ENCODE results near the gene ZNF208. TPM values are rescaled to one million over a fixed set of nuclear protein-coding genes. Genes with fewer than 3 reads are reported as not detected.
"Not testable (repeated sequence)": the region's sequence is repeated elsewhere in the genome, so short reads cannot be mapped to it uniquely, and the experiment has no call there.

ZNF208 gene
- total RNA-seq, 2 experiments from 2014 or later = 0.89 to 1.2 TPM

- H3K36me3 Mint-ChIP-seq = no peaks in the 10 kb centered on the region
- H3K4me1 Mint-ChIP-seq = no peaks in the 10 kb centered on the region
- peaks cover 11% of the 10 kb centered on the region for H3K9me3 Mint-ChIP-seq
- no peak overlapping the region for H3K27ac Mint-ChIP-seq
- H3K4me3 Mint-ChIP-seq = no peak overlapping the region
- H3K27me3 Mint-ChIP-seq = no peaks in the 10 kb centered on the region
- DNase-seq = no peak
These were observed 102.7 kb downstream of the ZNF208 start for GRCh38 chr19:21908066-21908465.

GRCh38 chr19:21907516-21907915, 103.2 kb downstream of the ZNF208 start:
- Mint-ChIP-seq H3K4me1 (no peaks in the 10 kb centered on the region), H3K4me3 (no peak overlapping the region), H3K27ac (no peak overlapping the region), H3K36me3 (no peaks in the 10 kb centered on the region), H3K27me3 (no peaks in the 10 kb centered on the region), H3K9me3 (peaks cover 7% of the 10 kb centered on the region)
- DNase-seq = no peak

GRCh38 chr19:21902571-21902970, 108.2 kb downstream of the ZNF208 start:
- H3K27ac Mint-ChIP-seq = no peak overlapping the region
- no peaks in the 10 kb centered on the region for H3K27me3 Mint-ChIP-seq
- peaks cover 2% of the 10 kb centered on the region for H3K36me3 Mint-ChIP-seq
- no peaks in the 10 kb centered on the region for H3K4me1 Mint-ChIP-seq
- H3K4me3 Mint-ChIP-seq = no peak overlapping the region
- H3K9me3 Mint-ChIP-seq = peaks cover 14% of the 10 kb centered on the region
- no peak for DNase-seq

GRCh38 chr19:21901861-21902260, 108.9 kb downstream of the ZNF208 start:
- H3K27ac Mint-ChIP-seq = no peak overlapping the region
- H3K27me3 Mint-ChIP-seq = no peaks in the 10 kb centered on the region
- H3K9me3 Mint-ChIP-seq = peaks cover 20% of the 10 kb centered on the region
- H3K4me1 Mint-ChIP-seq = no peaks in the 10 kb centered on the region
- H3K36me3 Mint-ChIP-seq = peaks cover 2% of the 10 kb centered on the region
- H3K4me3 Mint-ChIP-seq = no peak overlapping the region
- no peak for DNase-seq

GRCh38 chr19:21900401-21900800, 110.3 kb downstream of the ZNF208 start:
- Mint-ChIP-seq H3K9me3 (peaks cover 26% of the 10 kb centered on the region), H3K27me3 (no peaks in the 10 kb centered on the region), H3K4me1 (no peaks in the 10 kb centered on the region)

GRCh38 chr19:21891086-21891485, 119.7 kb downstream of the ZNF208 start:
- no peak for DNase-seq
- Mint-ChIP-seq H3K9me3 (peaks cover 9% of the 10 kb centered on the region), H3K4me1 (no peaks in the 10 kb centered on the region), H3K4me3 (no peak overlapping the region), H3K27ac (no peak overlapping the region), H3K27me3 (peaks cover 6% of the 10 kb centered on the region), H3K36me3 (peaks cover 1% of the 10 kb centered on the region)

More at GRCh38 chr19:21900401-21900800, 110.3 kb downstream of the ZNF208 start:
- H3K36me3 Mint-ChIP-seq = peaks cover 5% of the 10 kb centered on the region
- no peak overlapping the region for H3K4me3 Mint-ChIP-seq
- H3K27ac Mint-ChIP-seq = no peak overlapping the region
- no peak for DNase-seq

GRCh38 chr19:21890017-21890416, 120.7 kb downstream of the ZNF208 start:
- H3K27me3 Mint-ChIP-seq, H3K9me3 Mint-ChIP-seq, H3K27ac Mint-ChIP-seq, H3K4me1 Mint-ChIP-seq, H3K36me3 Mint-ChIP-seq, H3K4me3 Mint-ChIP-seq: not testable (repeated sequence)
- DNase-seq = peak; percentile 31

- H3K36me3 Mint-ChIP-seq = not testable (repeated sequence)
These were observed 125.2 kb downstream of the ZNF208 start for GRCh38 chr19:21885516-21885915.

GRCh38 chr19:21884786-21885185, 126.0 kb downstream of the ZNF208 start:
- not testable (repeated sequence) for H3K27ac Mint-ChIP-seq, H3K9me3 Mint-ChIP-seq, H3K27me3 Mint-ChIP-seq, H3K4me1 Mint-ChIP-seq, H3K36me3 Mint-ChIP-seq, H3K4me3 Mint-ChIP-seq, DNase-seq

More at GRCh38 chr19:21885516-21885915, 125.2 kb downstream of the ZNF208 start:
- H3K4me3 Mint-ChIP-seq, H3K27ac Mint-ChIP-seq, DNase-seq, H3K9me3 Mint-ChIP-seq, H3K4me1 Mint-ChIP-seq, H3K27me3 Mint-ChIP-seq: not testable (repeated sequence)

GRCh38 chr19:21883516-21883915, 127.2 kb downstream of the ZNF208 start:
- no peak for DNase-seq
- no peak overlapping the region for H3K4me3 Mint-ChIP-seq
- H3K36me3 Mint-ChIP-seq = no peaks in the 10 kb centered on the region
- no peaks in the 10 kb centered on the region for H3K9me3 Mint-ChIP-seq
- no peak overlapping the region for H3K27ac Mint-ChIP-seq
- H3K4me1 Mint-ChIP-seq = no peaks in the 10 kb centered on the region
- H3K27me3 Mint-ChIP-seq = peaks cover 8% of the 10 kb centered on the region

Other genes starting within 250 kb of the ZNF208 start
- gene ZNF100, start 243.4 kb downstream of the ZNF208 start, total RNA-seq = 10 to 100 TPM; 23.4 to 28.2 TPM
- 10 to 100 TPM; 26.0 to 26.5 TPM for gene ZNF43, start 174.8 kb downstream of the ZNF208 start, total RNA-seq
- 10 to 100 TPM; 11.4 to 11.9 TPM for gene ZNF257, start 41.5 kb upstream of the ZNF208 start, total RNA-seq
- gene ZNF676, start 186.0 kb upstream of the ZNF208 start, total RNA-seq = not detected